B cell (primary cell): ENCODE measurements around the gene ELMO1. TPM values are rescaled to one million over a fixed set of nuclear protein-coding genes. Genes with fewer than 3 reads are reported as not detected.

ENCODE experiments used
- ATAC-seq: fragments of 200-7000 bp; cut with Tn5 transposase; one replicate; pipeline ENCODE4 v1.10.0; 2021; ENCODE audit warnings: low read depth, mild to moderate bottlenecking, moderate number of reproducible peaks, moderate library complexity
- CTCF ChIA-PET: fragments of 350-600 bp; sonication (Branson Sonifier 250); formaldehyde crosslinking; loops from one replicate; lab custom pipeline; 2021; ENCODE audit warnings: antibody characterized with exemption, inconsistent platforms; lab: Charles Lee
- POLR2A ChIA-PET: fragments of 350-600 bp; sonication (Branson Sonifier 250); formaldehyde crosslinking; loops from one replicate; lab custom pipeline; 2021; ENCODE audit warnings: antibody characterized with exemption; lab: Charles Lee
- DNase-seq: peaks from one replicate; pipeline ENCODE4 v3.0.0; 2013
- H2AFZ ChIP-seq: 2 replicates; pipeline ENCODE4 v1.6.1; 2012; ENCODE audit warnings: mild to moderate bottlenecking, low read depth, low read length; ENCODE audit not compliant: insufficient read depth, poor library complexity, severe bottlenecking
- H3K27ac ChIP-seq, 2 donors: 1 replicate in 1 of 2; 2 replicates in 1 of 2; pipeline ENCODE4 v1.5.1; 2012 to 2013; ENCODE audit warnings: low read length in 2 of 2, mild to moderate bottlenecking in 2 of 2, moderate library complexity in 1 of 2
- H3K27me3 ChIP-seq, 4 experiments: fragments of 200-600 bp in 1 of 4; sonication (generic) in 1 of 4; replicated peaks in 1 of 4; 1 replicate in 2 of 4; 2 replicates in 2 of 4; pipeline versions ENCODE4 v1.6.1 to v1.7.0; 2013 to 2016; ENCODE audit warnings: low read length in 3 of 4, mild to moderate bottlenecking in 2 of 4, mixed read lengths in 1 of 4, moderate library complexity in 1 of 4; ENCODE audit not compliant: insufficient read depth in 4 of 4, control insufficient read depth in 3 of 4; ENCODE audit errors: control extremely low read depth in 1 of 4
- H3K36me3 ChIP-seq, 2 experiments: replicated peaks in 1 of 2; 1 replicate in 1 of 2; 2 replicates in 1 of 2; pipeline versions ENCODE4 v1.6.1 to v1.7.1; 2013; ENCODE audit warnings: low read length in 1 of 2; ENCODE audit not compliant: insufficient read depth in 2 of 2, control insufficient read depth in 1 of 2; ENCODE audit errors: control extremely low read depth in 1 of 2, extremely low read depth in 1 of 2
- H3K4me1 ChIP-seq, 2 donors: fragments of 200-600 bp in 1 of 2; sonication (generic) in 1 of 2; 1 replicate in 1 of 2; 2 replicates in 1 of 2; pipeline versions ENCODE4 v1.5.1 to v1.6.1; 2013 to 2017; ENCODE audit warnings: low read length in 2 of 2; ENCODE audit not compliant: control insufficient read depth in 2 of 2, insufficient read depth in 2 of 2
- H3K4me2 ChIP-seq: replicated peaks from 2 replicates; pipeline ENCODE3; 2012; ENCODE audit warnings: mild to moderate bottlenecking, low read depth, low read length; ENCODE audit not compliant: poor library complexity, severe bottlenecking
- H3K4me3 ChIP-seq, 5 experiments: fragments of 200-600 bp in 1 of 5; sonication (generic) in 1 of 5; 1 replicate in 3 of 5; 2 replicates in 2 of 5; pipeline versions ENCODE4 v1.5.1 to v1.7.0; 2011 to 2016; ENCODE audit warnings: low read length in 4 of 5, mild to moderate bottlenecking in 4 of 5, low read depth in 2 of 5, control low read depth in 1 of 5, moderate library complexity in 1 of 5; ENCODE audit not compliant: insufficient read depth in 1 of 5; ENCODE audit errors: control extremely low read depth in 1 of 5, extremely low read depth in 1 of 5
- H3K79me2 ChIP-seq: fragments of 200-600 bp; sonication (generic); one replicate; pipeline ENCODE4 v1.6.0; 2016; ENCODE audit warnings: low read length; ENCODE audit not compliant: control insufficient read depth, insufficient read depth
- H3K9ac ChIP-seq: fragments of 200-600 bp; sonication (generic); 2 replicates; pipeline ENCODE4 v1.6.1; 2017; ENCODE audit warnings: mild to moderate bottlenecking, low read length, moderate library complexity
- H3K9me3 ChIP-seq, 3 donors: one replicate each; pipeline versions ENCODE4 v1.6.1 to v1.7.1; 2013; ENCODE audit warnings: low read length in 2 of 3; ENCODE audit not compliant: control insufficient read depth in 2 of 3, insufficient read depth in 1 of 3; ENCODE audit errors: control extremely low read depth in 1 of 3
- H4K20me1 ChIP-seq: 2 replicates; pipeline ENCODE4 v1.6.0; 2012; ENCODE audit warnings: mild to moderate bottlenecking, low read length; ENCODE audit not compliant: insufficient read depth, control insufficient read depth, poor library complexity, severe bottlenecking
- H3K27ac Mint-ChIP-seq: one replicate; pipeline ENCODE4 v1.8.0; 2021; ENCODE audit warnings: mixed read lengths
- H3K27me3 Mint-ChIP-seq: one replicate; pipeline ENCODE4 v1.8.0; 2021; ENCODE audit warnings: mixed read lengths
- H3K4me1 Mint-ChIP-seq: one replicate; pipeline ENCODE4 v1.8.0; 2021; ENCODE audit warnings: mixed read lengths
- H3K4me3 Mint-ChIP-seq: one replicate; pipeline ENCODE4 v1.8.0; 2021; ENCODE audit warnings: mixed read lengths
- H3K9me3 Mint-ChIP-seq: one replicate; pipeline ENCODE4 v1.8.0; 2022; ENCODE audit warnings: mixed read lengths; ENCODE audit not compliant: insufficient read depth
- CTCF ChIP-seq: fragments of 200-600 bp; IDR thresholded peaks from one replicate; pipeline ENCODE4 v1.8.0; 2022; ENCODE audit warnings: antibody characterized with exemption, mild to moderate bottlenecking
- EZH2 ChIP-seq: IDR thresholded peaks from 2 replicates; pipeline ENCODE4 v1.6.1; 2012; ENCODE audit warnings: borderline replicate concordance, low read depth, mild to moderate bottlenecking, moderate library complexity, low read length; ENCODE audit not compliant: insufficient read depth, poor library complexity, severe bottlenecking
- WGBS: methylation state at CpG from one replicate; pipeline ENCODE4 v1.1.5; 2013; ENCODE audit warnings: missing lambda C conversion rate; ENCODE audit not compliant: insufficient coverage; 5-methylcytosine and 5-hydroxymethylcytosine counted together
- intact Hi-C: fragments of 100-400 bp; cut with micrococcal nuclease; formaldehyde crosslinking; loops from one replicate; pipeline ENCODE4 v1.10.0; 2022
- polyA plus RNA-seq: library from polyadenylated mRNA; depleted of rRNA; stranded (reverse); fragments of >200 nt; gene quantifications from 2 replicates; pipeline ENCODE4 v1.2.3, GENCODE V29; 2012
- total RNA-seq, 2 donors: library from RNA; stranded (reverse); fragments of 120-200 nt in 1 of 2; gene quantifications; 1 replicate in 1 of 2; 2 replicates in 1 of 2; pipeline versions ENCODE4 v1.2.3 to v1.2.4, GENCODE V29; 2013 to 2022

ELMO1 gene
- total and polyA plus RNA-seq, 2 donors (not counting 1 experiment from before 2014, with no cell fraction given): 44.7 to 177 TPM

GRCh38 chr7:37352251-37352880, 96.3 kb downstream of the ELMO1 start:
- H3K27ac Mint-ChIP-seq: peak overlapping the region; percentile 88
- H3K9me3 Mint-ChIP-seq: no peaks in the 10 kb centered on the region
- Histone ChIP-seq H3K27me3 (no peaks in the 10 kb centered on the region), H3K79me2 (peaks cover 69% of the 10 kb centered on the region), H2AFZ (peak overlapping the region; percentile 80), H3K9ac (peak overlapping the region; percentile 75), H3K4me3 (no peak overlapping the region), H3K9me3 (no peaks in the 10 kb centered on the region), H3K4me1 (peaks cover 35 to 42% of the 10 kb centered on the region in 2 donors), H3K36me3 (peaks cover 0 to 1% of the 10 kb centered on the region in 2 experiments), H3K27ac (no peak overlapping the region), H3K4me2 (peak overlapping the region; percentile 82), H4K20me1 (peaks cover 38% of the 10 kb centered on the region)
- CTCF ChIA-PET: interaction anchor here (0.9 to 12.4 kb wide), 38 partner anchors 9 to 838 kb away, joined by 3 to 208 read pairs (median 6); partner anchors contain the start of gene ELMO1
- POLR2A ChIA-PET: no interaction called here
- TF ChIP-seq EZH2: no peak
- no peak for TF ChIP-seq CTCF
- peak overlapping the region; percentile 95 for H3K4me3 Mint-ChIP-seq
- H3K27me3 Mint-ChIP-seq: no peaks in the 10 kb centered on the region
- DNase-seq (no peak), ATAC-seq (no peak)
- intact Hi-C loops: loop anchor here (2.0 to 5.0 kb wide), 6 partner anchors 16 to 1200 kb away; partner anchors contain the start of gene EEPD1
- 77% methylated on average over 6 of the region's 13 CpGs for WGBS
- H3K4me1 Mint-ChIP-seq: peaks cover 63% of the 10 kb centered on the region

- ATAC-seq: no peak
- Histone ChIP-seq H3K4me2 (no peak overlapping the region), H3K4me3 (no peak overlapping the region), H3K9ac (no peak overlapping the region), H3K4me1 (peaks cover 35 to 42% of the 10 kb centered on the region in 2 donors), H4K20me1 (peaks cover 32% of the 10 kb centered on the region), H3K36me3 (peaks cover 0 to 1% of the 10 kb centered on the region in 2 experiments), H2AFZ (no peak overlapping the region), H3K9me3 (no peaks in the 10 kb centered on the region), H3K79me2 (peaks cover 75% of the 10 kb centered on the region), H3K27ac (no peak overlapping the region), H3K27me3 (no peaks in the 10 kb centered on the region)
- Mint-ChIP-seq H3K27ac (no peak overlapping the region), H3K9me3 (no peaks in the 10 kb centered on the region), H3K4me3 (no peak overlapping the region), H3K4me1 (peaks cover 66% of the 10 kb centered on the region), H3K27me3 (no peaks in the 10 kb centered on the region)
- 100% methylated on average over 2 of the region's 4 CpGs for WGBS
- intact Hi-C loops: loop anchor here (2.0 to 5.0 kb wide), 6 partner anchors 15 to 1199 kb away; partner anchors contain the start of gene EEPD1
- ChIA-PET CTCF (interaction anchor here (0.9 to 12.4 kb wide), 24 partner anchors 9 to 837 kb away, joined by 3 to 208 read pairs (median 6); partner anchors contain the start of gene ELMO1), POLR2A (no interaction called here)
- TF ChIP-seq CTCF (no peak), EZH2 (no peak)
- DNase-seq: no peak
These were observed 96.9 kb downstream of the ELMO1 start for GRCh38 chr7:37351716-37352115.
